GM12873 (cell line): Measurements from ENCODE around the gene SF3B3.

ENCODE experiments used
- CTCF ChIP-seq: IDR thresholded peaks from 2 replicates; pipeline ENCODE4 v1.5.1; 2012; ENCODE audit warnings: low read depth, mild to moderate bottlenecking, moderate library complexity, low read length, control low read depth; ENCODE audit not compliant: insufficient read depth; ENCODE audit errors: missing control alignments

Gene SF3B3

GRCh38 chr16:70512456-70512855, 11.2 kb upstream of the SF3B3 start:
- TF ChIP-seq CTCF = no peak

- no peak for TF ChIP-seq CTCF
Observed at GRCh38 chr16:70520612-70521297, 2.9 kb upstream of the SF3B3 start.

- TF ChIP-seq CTCF = no peak
Observed at GRCh38 chr16:70522216-70523075, 1.2 kb upstream of the SF3B3 start.

GRCh38 chr16:70523076-70523742, 407 bp upstream of the SF3B3 start, which contains the start of gene COG4:
COG4 (minus strand) TSS chr16:70523554; CDS start chr16:70523543, 11 bp downstream.
- TF ChIP-seq CTCF = no peak

GRCh38 chr16:70526403-70526802, 2.8 kb downstream of the SF3B3 start:
- no peak for TF ChIP-seq CTCF

GRCh38 chr16:70527315-70527996, 3.8 kb downstream of the SF3B3 start:
- no peak for TF ChIP-seq CTCF
